Panc1 (cell line): Measurements from ENCODE around the gene CAMK2B. TPM values are rescaled to one million over a fixed set of nuclear protein-coding genes. Genes with fewer than 3 reads are reported as not detected.

Experiments used
- ATAC-seq: fragments of 200-7000 bp; cut with Tn5 transposase; 2 replicates; pipeline ENCODE4 v1.9.1; 2020; ENCODE audit warnings: mild to moderate bottlenecking, moderate library complexity
- BruUV-seq: library from RNA; stranded (reverse); fragments of 400-500 nt; replicated peaks from 2 replicates; lab custom pipeline; 2021; lab: Mats Ljungman, UMichigan
- CTCF ChIA-PET: fragments of 300-600 bp; sonication (Branson Sonifier 250); formaldehyde crosslinking; loops from one replicate; lab custom pipeline; 2022; ENCODE audit warnings: antibody characterized with exemption; lab: Charles Lee
- POLR2A ChIA-PET: fragments of 300-600 bp; sonication (Branson Sonifier 250); formaldehyde crosslinking; loops from one replicate; lab custom pipeline; 2022; ENCODE audit warnings: antibody characterized with exemption; lab: Charles Lee
- DNase-seq: peaks from one replicate; pipeline ENCODE4 v3.0.0-alpha.2; 2010; ENCODE audit warnings: low read depth, low spot score
- H3K27ac ChIP-seq: 2 replicates; pipeline ENCODE4 v1.5.1; 2011; ENCODE audit warnings: mild to moderate bottlenecking, low read length, inconsistent platforms
- H3K27me3 ChIP-seq: fragments of 200-500 bp; sonication (Bioruptor generic); 2 replicates; pipeline ENCODE4 v1.6.0; 2014; ENCODE audit warnings: low read length, inconsistent platforms; ENCODE audit not compliant: control insufficient read depth, insufficient read depth
- H3K36me3 ChIP-seq: fragments of 200-500 bp; sonication (Bioruptor generic); 2 replicates; pipeline ENCODE4 v1.5.1; 2014; ENCODE audit warnings: inconsistent platforms, mild to moderate bottlenecking, low read length, moderate library complexity; ENCODE audit not compliant: control insufficient read depth, insufficient read depth
- H3K4me1 ChIP-seq: 2 replicates; pipeline ENCODE4 v1.5.1; 2011; ENCODE audit warnings: inconsistent platforms, mild to moderate bottlenecking, low read length, moderate library complexity; ENCODE audit not compliant: control insufficient read depth, insufficient read depth
- H3K4me3 ChIP-seq, 2 experiments: 2 replicates each; pipeline ENCODE4 v1.5.1; 2011 to 2012; ENCODE audit warnings: low read depth in 2 of 2, low read length in 2 of 2, mild to moderate bottlenecking in 2 of 2, inconsistent platforms in 1 of 2, moderate library complexity in 1 of 2
- H3K9me3 ChIP-seq: fragments of 200-500 bp; sonication (Bioruptor generic); 2 replicates; pipeline ENCODE4 v1.5.1; 2014; ENCODE audit warnings: low read depth, mild to moderate bottlenecking, inconsistent platforms, low read length, moderate library complexity; ENCODE audit not compliant: control insufficient read depth, insufficient read depth
- CTCF ChIP-seq: fragments of 450-650 bp; IDR thresholded peaks from 2 replicates; pipeline ENCODE4 v1.5.1; 2017; ENCODE audit warnings: mild to moderate bottlenecking
- POLR2AphosphoS5 ChIP-seq: IDR thresholded peaks from 2 replicates; pipeline ENCODE4 v1.6.1; 2012; ENCODE audit warnings: mild to moderate bottlenecking, low read depth, low read length, moderate library complexity
- REST ChIP-seq, 2 experiments: IDR thresholded peaks; 2 replicates each; pipeline ENCODE4 v1.6.1; 2011 to 2012; ENCODE audit warnings: low read depth in 2 of 2, control low read depth in 1 of 2, low read length in 1 of 2, mild to moderate bottlenecking in 1 of 2, moderate library complexity in 1 of 2; ENCODE audit not compliant: insufficient read depth in 1 of 2
- SIN3A ChIP-seq: IDR thresholded peaks from 2 replicates; pipeline ENCODE4 v1.6.1; 2012; ENCODE audit warnings: low read depth, mild to moderate bottlenecking, low read length, moderate library complexity, borderline replicate concordance; ENCODE audit not compliant: insufficient read depth
- TCF7L2 ChIP-seq: IDR thresholded peaks from 2 replicates; pipeline ENCODE4 v1.6.1; 2011; ENCODE audit warnings: mild to moderate bottlenecking, low read depth, low read length, inconsistent platforms
- in situ Hi-C: cut with HindIII; loops from 2 replicates; pipeline ENCODE4 v1.10.0; 2016; ENCODE audit warnings: low sequenced_read_pairs, low pct_unique_long_range_greater_than_20kb
- intact Hi-C: fragments of 100-400 bp; cut with micrococcal nuclease; formaldehyde crosslinking; loops from one replicate; pipeline ENCODE4 v1.10.0; 2022; ENCODE audit not compliant: unreplicated experiment
- total RNA-seq: library from RNA; stranded (reverse); gene quantifications from one replicate; pipeline ENCODE4 v1.2.1, GENCODE V29; 2021; ENCODE audit not compliant: unreplicated experiment

CAMK2B gene
- total RNA-seq, 1 experiment from 2014 or later: 0.26 TPM

- Histone ChIP-seq H3K9me3 (no peaks in the 10 kb centered on the region; the same call in 1 of the 2 replicates), H3K4me1 (no peaks in the 10 kb centered on the region), H3K27ac (no peak overlapping the region), H3K36me3 (no peaks in the 10 kb centered on the region), H3K4me3 (no peak overlapping the region), H3K27me3 (peaks cover 17% of the 10 kb centered on the region)
- ATAC-seq (no peak), DNase-seq (no peak)
- CTCF ChIA-PET: no interaction called here
- intact Hi-C loops: no loop called here
- TF ChIP-seq SIN3A (no peak), REST (IDR thresholded peaks at IDR 0.05; ENCODE audit: insufficient read depth in 1 of 2, low read depth in 2 of 2, low read length in 1 of 2) (no peak), CTCF (no peak), POLR2AphosphoS5 (no peak), TCF7L2 (no peak)
- no TSS peak for BruUV-seq
- POLR2A ChIA-PET: no interaction called here
- in situ Hi-C loops: loop anchor here (25.0 kb wide), 1 partner anchor 123 kb away; the partner anchor contains the start of gene YKT6
Observed at GRCh38 chr7:44335184-44335583, 9.8 kb upstream of the CAMK2B start.

GRCh38 chr7:44334734-44335097 is 9.3 kb upstream of the CAMK2B start:
- in situ Hi-C loops (loop anchor here (25.0 kb wide), 1 partner anchor 122 kb away; the partner anchor contains the start of gene YKT6), intact Hi-C loops (no loop called here)
- CTCF ChIA-PET: no interaction called here
- no TSS peak for BruUV-seq
- TF ChIP-seq SIN3A (no peak), CTCF (no peak), POLR2AphosphoS5 (no peak), REST (IDR thresholded peaks at IDR 0.05; ENCODE audit: insufficient read depth in 1 of 2, low read depth in 2 of 2, low read length in 1 of 2) (no peak)
- DNase-seq (no peak), ATAC-seq (no peak)
- no peaks in the 10 kb centered on the region; the same call in 1 of the 2 replicates for H3K9me3 ChIP-seq
- H3K36me3 ChIP-seq: no peaks in the 10 kb centered on the region
- H3K4me1 ChIP-seq: no peaks in the 10 kb centered on the region
- POLR2A ChIA-PET: no interaction called here
- H3K27ac ChIP-seq: no peak overlapping the region
- peaks cover 17% of the 10 kb centered on the region for H3K27me3 ChIP-seq
- H3K4me3 ChIP-seq: no peak overlapping the region
